ENCODE measurements around the gene NACC1. TPM values are rescaled to one million over a fixed set of nuclear protein-coding genes. Genes with fewer than 3 reads are reported as not detected.

Gene NACC1
- total and polyA plus RNA-seq, 2 of the 8 experiments (the other 6 are each of a cell fraction or from before 2014, with no cell fraction given): 234 to 301 TPM

DNA sequence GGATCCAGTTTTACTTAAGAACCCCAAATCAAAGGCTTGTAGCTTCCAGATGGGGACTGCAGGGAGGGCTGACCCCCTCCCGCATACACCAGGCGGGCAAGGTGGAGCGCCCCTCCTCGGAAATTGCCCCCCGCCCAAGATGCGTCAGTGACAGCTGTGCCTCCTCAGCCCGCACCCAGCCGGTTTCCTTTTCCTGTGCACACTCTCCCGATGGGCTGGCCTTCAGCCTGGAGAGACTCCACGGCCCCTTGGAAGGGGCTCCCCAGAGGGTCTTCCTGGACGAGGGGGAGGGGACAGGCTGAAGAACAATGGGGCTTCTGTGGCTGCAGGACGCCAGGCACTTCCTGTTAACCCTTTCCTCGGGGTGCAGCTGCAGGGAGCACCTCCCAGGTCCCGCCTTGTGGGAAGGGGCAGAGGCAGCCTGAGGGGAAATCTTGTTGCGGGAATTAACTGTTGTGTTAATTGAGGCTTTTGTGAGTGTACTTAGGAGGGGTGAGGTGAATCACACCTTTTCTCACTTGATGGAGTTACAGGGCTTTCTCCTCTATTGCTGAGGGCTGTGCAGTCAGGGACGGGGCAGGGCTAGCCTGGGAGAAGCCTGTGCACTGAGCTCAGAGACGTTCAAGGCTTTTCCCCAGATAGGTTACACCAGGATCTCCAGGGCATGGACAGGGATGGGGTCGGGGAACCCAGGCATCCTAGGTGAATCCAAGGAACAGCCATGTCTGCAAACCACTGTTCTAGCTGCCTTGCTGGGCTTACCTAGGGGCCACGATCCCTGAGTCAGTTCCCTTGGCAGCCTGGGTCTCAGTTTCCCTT, 46.5 kb downstream of the NACC1 start (continued):
- TF ChIP-seq NRF1 (IDR thresholded peaks at IDR 0.05; ENCODE audit: low read depth, low read length): no peak
- TF ChIP-seq CTBP2 (IDR thresholded peaks at IDR 0.05; ENCODE audit: borderline replicate concordance, insufficient read depth, insufficient read length, low read length): peak; percentile 97
- TF ChIP-seq RXRA (IDR thresholded peaks at IDR 0.05; ENCODE audit: insufficient read depth, low read depth, low read length): peak; percentile 74; the same call in 1 of the 2 replicates
- no peak for TF ChIP-seq CEBPB (IDR thresholded peaks at IDR 0.05; ENCODE audit: low read depth, low read length)
- TF ChIP-seq BCL11A (IDR thresholded peaks at IDR 0.05; ENCODE audit: low read depth in 2 of 2, low read length in 2 of 2): peak in 1 of 2 experiments; percentile 29

Measured in H1 (cell line).